ENCODE results near the gene FABP1.

Gene FABP1

GRCh38 chr2:88127638-88127887, 299 bp downstream of the FABP1 start:
- Histone ChIP-seq H3K4me2 (no peak overlapping the region), H3K4me1 (ENCODE audit: low read depth, poor library complexity, severe bottlenecking) (no peaks in the 10 kb centered on the region), H3K27ac (no peak overlapping the region), H2AFZ (ENCODE audit: low read depth) (no peak overlapping the region), H3K4me3 (IDR thresholded peaks at IDR 0.05; ENCODE audit: insufficient read depth, low read depth, low read length) (no peak overlapping the region), H3K9ac (no peak overlapping the region), H4K20me1 (ENCODE audit: insufficient read depth) (no peaks in the 10 kb centered on the region), H3K27me3 (ENCODE audit: insufficient read depth, low read depth) (no peaks in the 10 kb centered on the region), H3K79me2 (ENCODE audit: insufficient read depth, low read depth) (no peaks in the 10 kb centered on the region), H3K36me3 (ENCODE audit: insufficient read depth) (no peaks in the 10 kb centered on the region)
- no peak for TF ChIP-seq CTCF (conservative IDR thresholded peaks at IDR 0.05; ENCODE audit: low read depth, low read length)

GRCh38 chr2:88126772-88127637, 857 bp downstream of the FABP1 start:
- H3K9ac ChIP-seq: no peak overlapping the region
- no peaks in the 10 kb centered on the region for H3K79me2 ChIP-seq (ENCODE audit: insufficient read depth, low read depth)
- TF ChIP-seq CTCF (conservative IDR thresholded peaks at IDR 0.05; ENCODE audit: low read depth, low read length): no peak
- H3K4me3 ChIP-seq (IDR thresholded peaks at IDR 0.05; ENCODE audit: insufficient read depth, low read depth, low read length): no peak overlapping the region
- H4K20me1 ChIP-seq (ENCODE audit: insufficient read depth): no peaks in the 10 kb centered on the region
- H3K27ac ChIP-seq: no peak overlapping the region
- H3K36me3 ChIP-seq (ENCODE audit: insufficient read depth): no peaks in the 10 kb centered on the region
- no peak overlapping the region for H2AFZ ChIP-seq (ENCODE audit: low read depth)
- H3K4me2 ChIP-seq: no peak overlapping the region
- H3K4me1 ChIP-seq (ENCODE audit: low read depth, poor library complexity, severe bottlenecking): no peaks in the 10 kb centered on the region
- no peaks in the 10 kb centered on the region for H3K27me3 ChIP-seq (ENCODE audit: insufficient read depth, low read depth)

- no peak overlapping the region for H2AFZ ChIP-seq (ENCODE audit: low read depth)
- H3K4me2 ChIP-seq: no peak overlapping the region
- no peaks in the 10 kb centered on the region for H4K20me1 ChIP-seq (ENCODE audit: insufficient read depth)
- no peak overlapping the region for H3K9ac ChIP-seq
- no peak overlapping the region for H3K27ac ChIP-seq
- H3K4me1 ChIP-seq (ENCODE audit: low read depth, poor library complexity, severe bottlenecking): no peaks in the 10 kb centered on the region
- H3K79me2 ChIP-seq (ENCODE audit: insufficient read depth, low read depth): no peaks in the 10 kb centered on the region
- no peak for TF ChIP-seq CTCF (conservative IDR thresholded peaks at IDR 0.05; ENCODE audit: low read depth, low read length)
- no peaks in the 10 kb centered on the region for H3K36me3 ChIP-seq (ENCODE audit: insufficient read depth)
- H3K27me3 ChIP-seq (ENCODE audit: insufficient read depth, low read depth): no peaks in the 10 kb centered on the region
- no peak overlapping the region for H3K4me3 ChIP-seq (IDR thresholded peaks at IDR 0.05; ENCODE audit: insufficient read depth, low read depth, low read length)
These were observed 1.7 kb downstream of the FABP1 start for GRCh38 chr2:88125924-88126771.

- H3K36me3 ChIP-seq (ENCODE audit: insufficient read depth): no peaks in the 10 kb centered on the region
- no peak overlapping the region for H2AFZ ChIP-seq (ENCODE audit: low read depth)
- no peak overlapping the region for H3K4me2 ChIP-seq
- H4K20me1 ChIP-seq (ENCODE audit: insufficient read depth): no peaks in the 10 kb centered on the region
- H3K4me1 ChIP-seq (ENCODE audit: low read depth, poor library complexity, severe bottlenecking): no peaks in the 10 kb centered on the region
- TF ChIP-seq CTCF (conservative IDR thresholded peaks at IDR 0.05; ENCODE audit: low read depth, low read length): no peak
- no peak overlapping the region for H3K4me3 ChIP-seq (IDR thresholded peaks at IDR 0.05; ENCODE audit: insufficient read depth, low read depth, low read length)
- H3K27me3 ChIP-seq (ENCODE audit: insufficient read depth, low read depth): no peaks in the 10 kb centered on the region
- no peak overlapping the region for H3K9ac ChIP-seq
- no peaks in the 10 kb centered on the region for H3K79me2 ChIP-seq (ENCODE audit: insufficient read depth, low read depth)
- H3K27ac ChIP-seq: no peak overlapping the region
These were observed 2.4 kb downstream of the FABP1 start for GRCh38 chr2:88125344-88125923.

Measured in KMS-11 (cell line).